Measurements from ENCODE around the gene PRAME. TPM values are rescaled to one million over a fixed set of nuclear protein-coding genes. Genes with fewer than 3 reads are reported as not detected.

Gene PRAME
- total RNA-seq, 1 donor from 2014 or later, result not detected

GRCh38 chr22:22569218-22569617 is 10.2 kb upstream of the PRAME start:
- no peak overlapping the region for H3K27ac Mint-ChIP-seq (ENCODE audit: unreplicated experiment)
- Histone ChIP-seq H3K9me3 (ENCODE audit: insufficient read depth, low read depth, low read length) (no peaks in the 10 kb centered on the region), H3K9ac (ENCODE audit: low read length) (no peak overlapping the region), H2AFZ (ENCODE audit: low read depth, low read length) (no peak overlapping the region), H4K20me1 (ENCODE audit: insufficient read depth, low read length) (no peaks in the 10 kb centered on the region), H3K27ac (ENCODE audit: low read depth, low read length) (no peak overlapping the region), H3K27me3 (ENCODE audit: insufficient read depth, low read length) (peaks cover 6% of the 10 kb centered on the region), H3K4me1 (ENCODE audit: insufficient read depth, low read length) (no peaks in the 10 kb centered on the region), H3K36me3 (ENCODE audit: insufficient read depth, low read length) (no peaks in the 10 kb centered on the region), H3K4me2 (ENCODE audit: low read length) (no peak overlapping the region), H3K79me2 (ENCODE audit: insufficient read depth, low read length) (no peaks in the 10 kb centered on the region), H3K4me3 (ENCODE audit: insufficient read depth, low read depth, low read length) (no peak overlapping the region)
- no peaks in the 10 kb centered on the region for H3K4me1 Mint-ChIP-seq (ENCODE audit: low read depth, unreplicated experiment)
- DNase-seq (ENCODE audit: low read depth) (no peak), FAIRE-seq (no peak)
- no peak for TF ChIP-seq EZH2 (IDR thresholded peaks at IDR 0.05; ENCODE audit: insufficient read depth, low read length)
- TF ChIP-seq, protein P1, sequence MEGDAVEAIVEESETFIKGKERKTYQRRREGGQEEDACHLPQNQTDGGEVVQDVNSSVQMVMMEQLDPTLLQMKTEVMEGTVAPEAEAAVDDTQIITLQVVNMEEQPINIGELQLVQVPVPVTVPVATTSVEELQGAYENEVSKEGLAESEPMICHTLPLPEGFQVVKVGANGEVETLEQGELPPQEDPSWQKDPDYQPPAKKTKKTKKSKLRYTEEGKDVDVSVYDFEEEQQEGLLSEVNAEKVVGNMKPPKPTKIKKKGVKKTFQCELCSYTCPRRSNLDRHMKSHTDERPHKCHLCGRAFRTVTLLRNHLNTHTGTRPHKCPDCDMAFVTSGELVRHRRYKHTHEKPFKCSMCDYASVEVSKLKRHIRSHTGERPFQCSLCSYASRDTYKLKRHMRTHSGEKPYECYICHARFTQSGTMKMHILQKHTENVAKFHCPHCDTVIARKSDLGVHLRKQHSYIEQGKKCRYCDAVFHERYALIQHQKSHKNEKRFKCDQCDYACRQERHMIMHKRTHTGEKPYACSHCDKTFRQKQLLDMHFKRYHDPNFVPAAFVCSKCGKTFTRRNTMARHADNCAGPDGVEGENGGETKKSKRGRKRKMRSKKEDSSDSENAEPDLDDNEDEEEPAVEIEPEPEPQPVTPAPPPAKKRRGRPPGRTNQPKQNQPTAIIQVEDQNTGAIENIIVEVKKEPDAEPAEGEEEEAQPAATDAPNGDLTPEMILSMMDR (IDR thresholded peaks at IDR 0.05; ENCODE audit: insufficient read depth, low read depth, low read length), result no peak
- peaks cover 3% of the 10 kb centered on the region for H3K36me3 Mint-ChIP-seq (ENCODE audit: low read depth, unreplicated experiment)
- H3K27me3 Mint-ChIP-seq (ENCODE audit: low read depth, unreplicated experiment), result peaks cover 89% of the 10 kb centered on the region
- no peak overlapping the region for H3K4me3 Mint-ChIP-seq (ENCODE audit: unreplicated experiment)
- H3K9me3 Mint-ChIP-seq (ENCODE audit: unreplicated experiment), result no peaks in the 10 kb centered on the region

DNA sequence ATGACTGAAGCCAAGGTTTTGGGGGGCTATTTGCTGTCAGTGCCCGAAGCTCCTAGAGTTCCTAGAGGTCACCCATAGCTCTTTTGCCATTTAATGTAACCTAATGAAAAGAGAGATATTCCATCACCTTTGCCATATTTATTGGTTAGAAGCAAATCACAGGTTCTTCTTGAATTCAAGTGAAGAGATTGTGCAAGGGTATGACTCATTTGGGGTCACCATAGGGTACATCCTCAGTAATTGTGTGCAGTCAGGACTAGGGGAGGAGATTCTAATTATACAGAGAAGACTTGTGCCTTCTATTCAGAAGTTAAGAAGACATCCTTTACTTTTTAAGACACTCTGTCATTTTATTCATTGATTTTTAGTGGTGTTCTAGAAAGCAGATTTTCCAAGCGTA is 6.9 kb upstream of the PRAME start:
- Histone ChIP-seq H3K36me3 (ENCODE audit: insufficient read depth, low read length) (no peaks in the 10 kb centered on the region), H3K79me2 (ENCODE audit: insufficient read depth, low read length) (no peaks in the 10 kb centered on the region), H3K9me3 (ENCODE audit: insufficient read depth, low read depth, low read length) (no peaks in the 10 kb centered on the region), H3K27me3 (ENCODE audit: insufficient read depth, low read length) (peaks cover 6% of the 10 kb centered on the region), H3K4me3 (ENCODE audit: insufficient read depth, low read depth, low read length) (no peak overlapping the region), H2AFZ (ENCODE audit: low read depth, low read length) (no peak overlapping the region), H3K4me1 (ENCODE audit: insufficient read depth, low read length) (no peaks in the 10 kb centered on the region), H4K20me1 (ENCODE audit: insufficient read depth, low read length) (no peaks in the 10 kb centered on the region), H3K9ac (ENCODE audit: low read length) (no peak overlapping the region), H3K27ac (ENCODE audit: low read depth, low read length) (no peak overlapping the region), H3K4me2 (ENCODE audit: low read length) (no peak overlapping the region)
- Mint-ChIP-seq H3K36me3 (ENCODE audit: low read depth, unreplicated experiment) (peaks cover 3% of the 10 kb centered on the region), H3K27me3 (ENCODE audit: low read depth, unreplicated experiment) (peaks cover 66% of the 10 kb centered on the region), H3K9me3 (ENCODE audit: unreplicated experiment) (no peaks in the 10 kb centered on the region), H3K4me1 (ENCODE audit: low read depth, unreplicated experiment) (no peaks in the 10 kb centered on the region), H3K4me3 (ENCODE audit: unreplicated experiment) (no peak overlapping the region), H3K27ac (ENCODE audit: unreplicated experiment) (no peak overlapping the region)
- FAIRE-seq (no peak), DNase-seq (ENCODE audit: low read depth) (no peak)
- TF ChIP-seq, protein P1 (IDR thresholded peaks at IDR 0.05; ENCODE audit: insufficient read depth, low read depth, low read length), result no peak
- TF ChIP-seq EZH2 (IDR thresholded peaks at IDR 0.05; ENCODE audit: insufficient read depth, low read length), result no peak

DNA sequence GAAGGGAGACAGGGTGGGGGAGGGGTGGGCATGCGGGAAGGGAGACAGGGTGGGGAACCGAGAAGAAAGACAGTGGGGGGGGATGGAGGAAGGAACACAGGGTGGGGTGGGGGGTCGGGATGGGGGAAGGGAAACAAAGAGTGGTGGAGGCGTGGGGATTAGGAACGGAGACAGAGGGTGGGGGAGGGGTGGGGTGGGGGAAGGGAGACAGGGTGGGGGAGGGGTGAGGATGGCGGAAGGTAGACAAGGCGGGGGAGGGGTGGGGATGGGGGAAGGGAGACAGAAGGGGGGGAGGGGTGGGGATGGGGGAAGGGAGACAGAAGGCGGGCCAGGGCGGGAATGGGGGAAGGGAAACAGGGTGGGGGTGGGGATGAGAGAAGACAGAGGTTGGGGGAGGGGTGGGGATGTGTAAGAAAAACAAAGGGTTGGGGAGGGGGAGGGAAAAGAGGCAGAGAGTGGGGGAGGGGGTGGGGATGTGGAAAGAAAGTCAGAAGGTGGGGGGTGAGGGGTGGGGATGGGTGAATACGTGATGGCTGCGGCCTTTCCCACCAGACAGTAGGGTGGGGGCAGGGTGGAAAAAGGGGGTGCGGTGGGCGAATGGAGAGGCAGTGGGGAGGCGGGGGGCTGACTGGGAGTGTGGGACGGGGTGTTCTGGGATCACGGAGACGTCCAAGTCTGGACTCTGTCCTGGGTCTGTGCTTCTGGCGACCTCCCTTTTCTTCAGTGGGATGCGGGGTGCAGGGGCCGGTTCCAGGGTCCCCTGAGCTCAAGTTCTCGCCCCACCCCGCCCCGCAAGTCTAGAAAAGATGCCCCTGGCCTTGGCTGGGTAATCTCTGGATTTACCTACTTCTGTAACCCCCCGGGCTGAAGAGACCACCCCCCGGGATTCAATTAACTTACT is 744 bp downstream of the PRAME start:
- H3K9ac ChIP-seq (ENCODE audit: low read length), result no peak overlapping the region
- DNase-seq (ENCODE audit: low read depth), result no peak
- no peak for FAIRE-seq
- no peak overlapping the region for H3K4me3 ChIP-seq (ENCODE audit: insufficient read depth, low read depth, low read length)
- H3K27me3 ChIP-seq (ENCODE audit: insufficient read depth, low read length), result no peaks in the 10 kb centered on the region
- no peaks in the 10 kb centered on the region for H3K36me3 Mint-ChIP-seq (ENCODE audit: low read depth, unreplicated experiment)
- no peaks in the 10 kb centered on the region for H4K20me1 ChIP-seq (ENCODE audit: insufficient read depth, low read length)
- no peaks in the 10 kb centered on the region for H3K36me3 ChIP-seq (ENCODE audit: insufficient read depth, low read length)
- no peak overlapping the region for H2AFZ ChIP-seq (ENCODE audit: low read depth, low read length)
- peaks cover 1% of the 10 kb centered on the region for H3K4me1 Mint-ChIP-seq (ENCODE audit: low read depth, unreplicated experiment)
- no peaks in the 10 kb centered on the region for H3K79me2 ChIP-seq (ENCODE audit: insufficient read depth, low read length)
- H3K4me2 ChIP-seq (ENCODE audit: low read length), result no peak overlapping the region
- no peak overlapping the region for H3K4me3 Mint-ChIP-seq (ENCODE audit: unreplicated experiment)
- H3K4me1 ChIP-seq (ENCODE audit: insufficient read depth, low read length), result no peaks in the 10 kb centered on the region
- H3K27ac Mint-ChIP-seq (ENCODE audit: unreplicated experiment), result no peak overlapping the region
- H3K9me3 Mint-ChIP-seq (ENCODE audit: unreplicated experiment), result peaks cover 2% of the 10 kb centered on the region
- TF ChIP-seq, protein P1 (IDR thresholded peaks at IDR 0.05; ENCODE audit: insufficient read depth, low read depth, low read length), result no peak
- no peak for TF ChIP-seq EZH2 (IDR thresholded peaks at IDR 0.05; ENCODE audit: insufficient read depth, low read length)
- H3K27ac ChIP-seq (ENCODE audit: low read depth, low read length), result no peak overlapping the region
- no peaks in the 10 kb centered on the region for H3K9me3 ChIP-seq (ENCODE audit: insufficient read depth, low read depth, low read length)
- peaks cover 26% of the 10 kb centered on the region for H3K27me3 Mint-ChIP-seq (ENCODE audit: low read depth, unreplicated experiment)

All from astrocyte (in vitro differentiated cells and primary cell).